Urinary bladder (tissue), 4 donors: Measurements from ENCODE around the gene FBXO15. TPM values are rescaled to one million over a fixed set of nuclear protein-coding genes. Genes with fewer than 3 reads are reported as not detected.

Experiments used
- DNase-seq: peaks from one replicate; pipeline ENCODE4 v3.0.0-alpha.2; 2015; ENCODE audit errors: extremely low spot score
- H3K27ac ChIP-seq: one replicate; pipeline ENCODE4 v1.5.1; 2013; ENCODE audit warnings: low read depth, mild to moderate bottlenecking, moderate library complexity
- H3K36me3 ChIP-seq: one replicate; pipeline ENCODE4 v1.6.1; 2013; ENCODE audit warnings: mild to moderate bottlenecking, moderate library complexity; ENCODE audit not compliant: insufficient read depth
- H3K4me1 ChIP-seq: one replicate; pipeline ENCODE4 v1.6.1; 2013; ENCODE audit warnings: mild to moderate bottlenecking, moderate library complexity; ENCODE audit not compliant: insufficient read depth
- H3K4me3 ChIP-seq: one replicate; pipeline ENCODE4 v1.5.1; 2013; ENCODE audit warnings: low read depth, low read length
- WGBS: extraction: QIAGEN DNeasy Blood & Tissue Kit; methylation state at CpG from one replicate; pipeline ENCODE4 v1.1.7; 2013; 5-methylcytosine and 5-hydroxymethylcytosine counted together
- polyA plus RNA-seq: library from polyadenylated mRNA; stranded (reverse); fragments of 200-250 nt; gene quantifications from one replicate; pipeline ENCODE4 v1.2.3, GENCODE V29; 2013
- total RNA-seq: library from RNA; depleted of rRNA; stranded (reverse); fragments of >200 nt; gene quantifications from one replicate; pipeline ENCODE4 v1.2.3, GENCODE V29; 2014
- donor health status: healthy with polysubstance abuse.
- donor health status: healthy.

FBXO15 gene
- total and polyA plus RNA-seq, 2 donors, result 0.38 to 1.1 TPM

- no peak overlapping the region for H3K27ac ChIP-seq
Observed at GRCh38 chr18:74074668-74075564, 72.7 kb downstream of the FBXO15 start.

GRCh38 chr18:74073957-74074667, 73.5 kb downstream of the FBXO15 start:
- H3K27ac ChIP-seq, result no peak overlapping the region
- H3K4me1 ChIP-seq, result no peaks in the 10 kb centered on the region
- no peak for DNase-seq
- no peak overlapping the region for H3K4me3 ChIP-seq
- 78% methylated on average over 10 of the region's 10 CpGs for WGBS
- no peaks in the 10 kb centered on the region for H3K36me3 ChIP-seq

More at GRCh38 chr18:74074668-74075564, 72.7 kb downstream of the FBXO15 start:
- H3K4me1 ChIP-seq, result no peaks in the 10 kb centered on the region
- H3K36me3 ChIP-seq, result no peaks in the 10 kb centered on the region
- 89% methylated on average over 17 of the region's 17 CpGs for WGBS
- no peak for DNase-seq
- no peak overlapping the region for H3K4me3 ChIP-seq

GRCh38 chr18:74069178-74070050, 78.2 kb downstream of the FBXO15 start:
- Histone ChIP-seq H3K36me3 (no peaks in the 10 kb centered on the region), H3K27ac (no peak overlapping the region), H3K4me3 (no peak overlapping the region), H3K4me1 (no peaks in the 10 kb centered on the region)
- 74% methylated on average over 13 of the region's 13 CpGs for WGBS
- no peak for DNase-seq

GRCh38 chr18:74068296-74068695, 79.3 kb downstream of the FBXO15 start:
- H3K36me3 ChIP-seq, result no peaks in the 10 kb centered on the region

GRCh38 chr18:74066018-74066417, 81.6 kb downstream of the FBXO15 start:
- no peak overlapping the region for H3K4me3 ChIP-seq
- H3K27ac ChIP-seq, result no peak overlapping the region
- no peaks in the 10 kb centered on the region for H3K4me1 ChIP-seq
- no peak for DNase-seq
- 75% methylated on average over 7 of the region's 7 CpGs for WGBS
- no peaks in the 10 kb centered on the region for H3K36me3 ChIP-seq

More at GRCh38 chr18:74068296-74068695, 79.3 kb downstream of the FBXO15 start:
- H3K27ac ChIP-seq, result no peak overlapping the region
- no peaks in the 10 kb centered on the region for H3K4me1 ChIP-seq
- no peak for DNase-seq
- no peak overlapping the region for H3K4me3 ChIP-seq
- WGBS, result 80% methylated on average over 3 of the region's 3 CpGs

GRCh38 chr18:74065366-74065765, 82.3 kb downstream of the FBXO15 start:
- H3K27ac ChIP-seq, result no peak overlapping the region
- 82% methylated on average over 3 of the region's 3 CpGs for WGBS
- no peak overlapping the region for H3K4me3 ChIP-seq
- no peaks in the 10 kb centered on the region for H3K4me1 ChIP-seq
- DNase-seq, result no peak
- no peaks in the 10 kb centered on the region for H3K36me3 ChIP-seq

- Histone ChIP-seq H3K36me3 (no peaks in the 10 kb centered on the region), H3K4me1 (no peaks in the 10 kb centered on the region), H3K4me3 (no peak overlapping the region), H3K27ac (no peak overlapping the region)
- 62% methylated on average over 6 of the region's 6 CpGs for WGBS
- DNase-seq, result no peak
Observed at GRCh38 chr18:74064510-74064909, 83.1 kb downstream of the FBXO15 start.

- no peak for DNase-seq
- Histone ChIP-seq H3K4me1 (no peaks in the 10 kb centered on the region), H3K4me3 (no peak overlapping the region), H3K36me3 (no peaks in the 10 kb centered on the region), H3K27ac (no peak overlapping the region)
- 65% methylated on average over 5 of the region's 5 CpGs for whole genome bisulfite sequencing
Observed at GRCh38 chr18:74063557-74063956, 84.1 kb downstream of the FBXO15 start.

GRCh38 chr18:74063023-74063422, 84.6 kb downstream of the FBXO15 start:
- Histone ChIP-seq H3K36me3 (no peaks in the 10 kb centered on the region), H3K4me3 (no peak overlapping the region), H3K4me1 (no peaks in the 10 kb centered on the region), H3K27ac (no peak overlapping the region)
- WGBS, result 78% methylated on average over 3 of the region's 3 CpGs
- DNase-seq, result no peak

GRCh38 chr18:74062037-74062436, 85.6 kb downstream of the FBXO15 start:
- no peak for DNase-seq
- 75% methylated on average over 3 of the region's 3 CpGs for WGBS
- Histone ChIP-seq H3K36me3 (no peaks in the 10 kb centered on the region), H3K4me1 (no peaks in the 10 kb centered on the region), H3K4me3 (no peak overlapping the region), H3K27ac (no peak overlapping the region)

GRCh38 chr18:74060579-74060978, 87.1 kb downstream of the FBXO15 start:
- H3K4me1 ChIP-seq, result no peaks in the 10 kb centered on the region
- DNase-seq, result no peak
- no peak overlapping the region for H3K27ac ChIP-seq
- no peak overlapping the region for H3K4me3 ChIP-seq
- H3K36me3 ChIP-seq, result no peaks in the 10 kb centered on the region
- 67% methylated on average over 3 of the region's 3 CpGs for WGBS

GRCh38 chr18:74050807-74051206, 96.8 kb downstream of the FBXO15 start:
- no peaks in the 10 kb centered on the region for H3K36me3 ChIP-seq
- H3K27ac ChIP-seq, result no peak overlapping the region
- no peaks in the 10 kb centered on the region for H3K4me1 ChIP-seq
- no peak for DNase-seq
- H3K4me3 ChIP-seq, result no peak overlapping the region
- 43% methylated on average over 4 of the region's 4 CpGs for WGBS
